A549 (cell line): ENCODE measurements around the gene IL17B. TPM values are rescaled to one million over a fixed set of nuclear protein-coding genes. Genes with fewer than 3 reads are reported as not detected.

Source experiments
- ATAC-seq, 2 experiments: fragments of 200-7000 bp in 1 of 2; fragments of >200 bp in 1 of 2; cut with Nextera tagmentation in 1 of 2; cut with Tn5 transposase in 1 of 2; 3 replicates each; pipeline versions ENCODE4 v1.8.0 to v1.9.1; 2018 to 2020; ENCODE audit warnings: mild to moderate bottlenecking in 1 of 2, moderate library complexity in 1 of 2
- CTCF ChIA-PET: fragments of 300-600 bp; sonication (Branson Sonifier 250); formaldehyde crosslinking; extraction: SDS; loops from one replicate; lab custom pipeline; 2021; ENCODE audit warnings: antibody characterized with exemption, inconsistent platforms; lab: Yijun Ruan, JAX
- POLR2A ChIA-PET: fragments of 350-600 bp; formaldehyde crosslinking; extraction: SDS; loops from one replicate; lab custom pipeline; 2021; ENCODE audit warnings: antibody characterized with exemption, inconsistent platforms; lab: Yijun Ruan, JAX
- DNase-seq, 2 experiments: peaks; one replicate each; pipeline versions ENCODE4 v3.0.0 to v3.0.0-alpha.2; 2011 to 2016; ENCODE audit warnings: low read depth in 1 of 2, low spot score in 1 of 2
- FAIRE-seq: peaks from 2 replicates; lab custom pipeline; 2011; peaks lifted over from hg19 to GRCh38; lab: Jason Lieb, UNC
- H3K27ac ChIP-seq, 2 experiments: fragments of >200 bp; sonication (Bioruptor Twin); formaldehyde crosslinking; 3 replicates each; pipeline ENCODE4 v1.5.1; 2016 to 2017
- H3K4me1 ChIP-seq: fragments of >200 bp; sonication (Bioruptor Twin); formaldehyde crosslinking; 3 replicates; pipeline ENCODE4 v1.6.1; 2016
- H3K4me2 ChIP-seq: fragments of >200 bp; sonication (Bioruptor Twin); formaldehyde crosslinking; 3 replicates; pipeline ENCODE4 v1.6.1; 2016
- H3K4me3 ChIP-seq: fragments of >200 bp; sonication (Bioruptor Twin); formaldehyde crosslinking; 3 replicates; pipeline ENCODE4 v1.5.1; 2016
- H3K9me3 ChIP-seq: fragments of >200 bp; sonication (Bioruptor Twin); formaldehyde crosslinking; 3 replicates; pipeline ENCODE4 v1.6.1; 2016
- CBX8 ChIP-seq: fragments of 200-600 bp; sonication (generic); IDR thresholded peaks from 2 replicates; pipeline ENCODE4 v1.6.1; 2016
- CEBPB ChIP-seq, 2 experiments: fragments of >200 bp in 1 of 2; sonication (Bioruptor Twin) in 1 of 2; formaldehyde crosslinking in 1 of 2; IDR thresholded peaks; 2 replicates each; pipeline ENCODE4 v1.6.1; 2012 to 2016
- CHD4 ChIP-seq: fragments of 200-600 bp; sonication (generic); IDR thresholded peaks from 2 replicates; pipeline ENCODE4 v1.6.1; 2016; ENCODE audit warnings: antibody characterized with exemption, mild to moderate bottlenecking, borderline replicate concordance
- EHMT2 ChIP-seq: fragments of 200-600 bp; sonication (generic); IDR thresholded peaks from 2 replicates; pipeline ENCODE4 v1.6.1; 2016; ENCODE audit warnings: antibody characterized with exemption, low read depth, mild to moderate bottlenecking, moderate library complexity
- EP300 ChIP-seq, 2 experiments: fragments of >200 bp; sonication (Bioruptor Twin); formaldehyde crosslinking; IDR thresholded peaks; 2 replicates in 1 of 2; 3 replicates in 1 of 2; pipeline ENCODE4 v1.6.1; 2016 to 2017
- ESRRA ChIP-seq: fragments of 150-350 bp; IDR thresholded peaks from 2 replicates; pipeline ENCODE4 v1.6.1; 2014; ENCODE audit warnings: mild to moderate bottlenecking, low read length, borderline replicate concordance
- JUN ChIP-seq, 2 experiments: fragments of >200 bp; sonication (Bioruptor Twin); formaldehyde crosslinking; IDR thresholded peaks; 2 replicates in 1 of 2; 3 replicates in 1 of 2; pipeline ENCODE4 v1.6.1; 2016 to 2017
- JUNB ChIP-seq: fragments of >200 bp; sonication (Bioruptor Twin); formaldehyde crosslinking; IDR thresholded peaks from 2 replicates; pipeline ENCODE4 v1.6.1; 2016
- KDM1A ChIP-seq: fragments of 200-600 bp; sonication (generic); IDR thresholded peaks from 2 replicates; pipeline ENCODE4 v1.6.1; 2016; ENCODE audit warnings: low read depth, mild to moderate bottlenecking
- MAFK ChIP-seq: fragments of 450-650 bp; IDR thresholded peaks from 2 replicates; pipeline ENCODE4 v1.6.1; 2014; ENCODE audit not compliant: partially characterized antibody
- NFE2L2 ChIP-seq: fragments of 150-350 bp; conservative IDR thresholded peaks from 2 replicates; pipeline ENCODE4 v1.6.1; 2014; ENCODE audit warnings: low read length
- NR3C1 ChIP-seq: fragments of >200 bp; sonication (Bioruptor Twin); formaldehyde crosslinking; IDR thresholded peaks from 3 replicates; pipeline ENCODE4 v1.6.1; 2017
- SMC3 ChIP-seq: fragments of >200 bp; sonication (Bioruptor Twin); formaldehyde crosslinking; IDR thresholded peaks from 3 replicates; pipeline ENCODE4 v1.6.1; 2018; ENCODE audit warnings: inconsistent platforms
- ZC3H11A ChIP-seq: fragments of 450-650 bp; IDR thresholded peaks from 2 replicates; pipeline ENCODE4 v1.6.1; 2014; ENCODE audit warnings: antibody characterized with exemption, mild to moderate bottlenecking
- ZNF302 ChIP-seq: fragments of 250-450 bp; sonication (Bioruptor Pico); IDR thresholded peaks from 2 replicates; pipeline ENCODE4 v1.9.0; 2021; ENCODE audit warnings: inconsistent platforms, mild to moderate bottlenecking, moderate library complexity
- ZSCAN20 ChIP-seq: fragments of 250-450 bp; sonication (Bioruptor Pico); IDR thresholded peaks from 2 replicates; pipeline ENCODE4 v1.8.0; 2022; ENCODE audit warnings: mild to moderate bottlenecking, moderate library complexity
- WGBS: methylation state at CpG from one replicate; pipeline ENCODE4 v1.1.6; 2017; ENCODE audit errors: missing lambda C conversion rate; 5-methylcytosine and 5-hydroxymethylcytosine counted together
- polyA plus RNA-seq, 4 experiments: library from polyadenylated mRNA; depleted of rRNA in 3 of 4; stranded (reverse); fragments of >200 nt; fragmentation: RNase III in 1 of 4; extraction: RNeasy Plus Mini Kit Qiagen cat#74134 plus additional on column Dnase treatment in 1 of 4; gene quantifications; 2 replicates in 3 of 4; 3 replicates in 1 of 4; pipeline ENCODE4 v1.2.3, GENCODE V29; 2011 to 2017
- TF ChIP-seq, protein P1 (sequence below): fragments of 250-450 bp; sonication (Bioruptor Pico); IDR thresholded peaks from 2 replicates; pipeline ENCODE4 v1.5.0; 2020; ENCODE audit warnings: low read depth, mild to moderate bottlenecking, moderate library complexity
- TF ChIP-seq, protein P2 (sequence below): fragments of >200 bp; sonication (Bioruptor Twin); formaldehyde crosslinking; IDR thresholded peaks from 3 replicates; pipeline ENCODE4 v1.6.1; 2016
- TF ChIP-seq, protein P3 (sequence below): fragments of 150-350 bp; IDR thresholded peaks from 2 replicates; pipeline ENCODE4 v1.6.1; 2014; ENCODE audit warnings: low read depth, mild to moderate bottlenecking, low read length

Gene IL17B
- polyA plus RNA-seq, 2 of the 4 experiments (the other 2 are of a cell fraction): 0.23 TPM; not detected in 1

DNA sequence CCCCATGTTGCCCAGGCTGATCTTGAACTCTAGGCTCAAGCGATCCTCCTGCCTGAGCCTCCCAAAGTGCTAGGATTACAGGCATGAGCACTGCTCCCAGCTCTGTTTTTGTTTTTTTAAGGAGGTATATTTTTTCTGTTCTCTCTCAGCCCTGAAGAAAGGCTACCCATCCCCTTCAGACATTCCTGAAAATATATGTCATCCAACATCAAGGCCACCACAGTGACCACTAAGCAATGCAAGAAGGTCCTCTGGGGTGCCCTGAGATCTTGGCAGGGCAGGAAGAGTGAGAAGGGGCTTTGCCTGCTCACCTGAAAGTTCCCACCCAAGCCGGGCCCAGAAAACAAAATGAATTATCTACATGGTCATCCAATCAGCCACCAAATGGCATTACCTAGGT, 47.8 kb upstream of the IL17B start:
- Histone ChIP-seq H3K9me3 (no peaks in the 10 kb centered on the region), H3K27ac (0 out of 6 replicates have a peak overlapping the region, but pooled peaks of 1 of the 2 experiments have one; percentile 10), H3K4me3 (no peak overlapping the region), H3K4me1 (peaks cover 23% of the 10 kb centered on the region), H3K4me2 (no peak overlapping the region)
- 97% methylated on average over 2 of the region's 2 CpGs for WGBS
- ChIA-PET POLR2A (no interaction called here), CTCF (interaction anchor here (1.4 to 52.1 kb wide), 2 partner anchors 13 to 53 kb away, joined by 3 to 1709 read pairs; partner anchors contain the start of genes IL17B and PCYOX1L)
- no peak for DNase-seq
- TF ChIP-seq KDM1A (no peak), ZSCAN20 (CRISPR knock-in tag) (no peak), NR3C1 (no peak), JUNB (no peak), CBX8 (no peak), CHD4 (no peak), EP300 (IDR thresholded peaks at IDR 0.05) (no peak), JUN (IDR thresholded peaks at IDR 0.05) (no peak), NFE2L2 (no peak), SMC3 (no peak)
- TF ChIP-seq, protein P1, sequence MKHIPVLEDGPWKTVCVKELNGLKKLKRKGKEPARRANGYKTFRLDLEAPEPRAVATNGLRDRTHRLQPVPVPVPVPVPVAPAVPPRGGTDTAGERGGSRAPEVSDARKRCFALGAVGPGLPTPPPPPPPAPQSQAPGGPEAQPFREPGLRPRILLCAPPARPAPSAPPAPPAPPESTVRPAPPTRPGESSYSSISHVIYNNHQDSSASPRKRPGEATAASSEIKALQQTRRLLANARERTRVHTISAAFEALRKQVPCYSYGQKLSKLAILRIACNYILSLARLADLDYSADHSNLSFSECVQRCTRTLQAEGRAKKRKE: no peak
- TF ChIP-seq, protein P2, sequence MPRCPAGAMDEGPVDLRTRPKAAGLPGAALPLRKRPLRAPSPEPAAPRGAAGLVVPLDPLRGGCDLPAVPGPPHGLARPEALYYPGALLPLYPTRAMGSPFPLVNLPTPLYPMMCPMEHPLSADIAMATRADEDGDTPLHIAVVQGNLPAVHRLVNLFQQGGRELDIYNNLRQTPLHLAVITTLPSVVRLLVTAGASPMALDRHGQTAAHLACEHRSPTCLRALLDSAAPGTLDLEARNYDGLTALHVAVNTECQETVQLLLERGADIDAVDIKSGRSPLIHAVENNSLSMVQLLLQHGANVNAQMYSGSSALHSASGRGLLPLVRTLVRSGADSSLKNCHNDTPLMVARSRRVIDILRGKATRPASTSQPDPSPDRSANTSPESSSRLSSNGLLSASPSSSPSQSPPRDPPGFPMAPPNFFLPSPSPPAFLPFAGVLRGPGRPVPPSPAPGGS: no peak
- TF ChIP-seq, protein P3, sequence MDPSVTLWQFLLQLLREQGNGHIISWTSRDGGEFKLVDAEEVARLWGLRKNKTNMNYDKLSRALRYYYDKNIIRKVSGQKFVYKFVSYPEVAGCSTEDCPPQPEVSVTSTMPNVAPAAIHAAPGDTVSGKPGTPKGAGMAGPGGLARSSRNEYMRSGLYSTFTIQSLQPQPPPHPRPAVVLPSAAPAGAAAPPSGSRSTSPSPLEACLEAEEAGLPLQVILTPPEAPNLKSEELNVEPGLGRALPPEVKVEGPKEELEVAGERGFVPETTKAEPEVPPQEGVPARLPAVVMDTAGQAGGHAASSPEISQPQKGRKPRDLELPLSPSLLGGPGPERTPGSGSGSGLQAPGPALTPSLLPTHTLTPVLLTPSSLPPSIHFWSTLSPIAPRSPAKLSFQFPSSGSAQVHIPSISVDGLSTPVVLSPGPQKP: no peak
- TF ChIP-seq, all 56 proteins: peak for 0
- ATAC-seq (no peak), FAIRE-seq (no peak)

DNA sequence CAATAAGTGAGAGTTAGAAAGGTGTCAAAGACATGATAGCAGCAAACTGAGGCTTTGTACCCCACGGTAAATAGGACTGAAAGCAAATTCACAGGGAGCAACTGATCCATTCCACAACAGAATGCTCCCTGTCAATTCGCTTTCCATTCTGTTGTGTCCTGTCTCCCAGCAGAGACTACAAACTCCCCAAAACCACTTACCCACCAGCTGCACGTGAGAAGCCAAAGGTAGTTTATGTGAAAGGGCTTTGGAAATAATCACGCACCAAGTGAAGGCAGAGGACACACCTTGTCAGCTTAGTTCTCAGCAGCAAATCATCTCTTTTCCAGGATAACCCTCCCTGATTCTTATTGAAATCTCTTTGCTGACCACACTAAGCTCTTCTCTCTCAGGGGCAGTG, 46.6 kb upstream of the IL17B start:
- Histone ChIP-seq H3K9me3 (no peaks in the 10 kb centered on the region), H3K27ac (no peak overlapping the region), H3K4me1 (peaks cover 20% of the 10 kb centered on the region), H3K4me2 (no peak overlapping the region), H3K4me3 (no peak overlapping the region)
- FAIRE-seq: no peak
- 78% methylated on average over 4 of the region's 4 CpGs for WGBS
- ATAC-seq: no peak
- ChIA-PET CTCF (interaction anchor here (0.8 to 52.1 kb wide), 4 partner anchors 9 to 51 kb away, joined by 3 to 1709 read pairs (median 12); partner anchors contain the start of genes IL17B and PCYOX1L), POLR2A (no interaction called here)
- DNase-seq: no peak
- no peak for TF ChIP-seq EHMT2
- no peak for TF ChIP-seq MAFK
- no peak for TF ChIP-seq ESRRA
- no peak for TF ChIP-seq CHD4
- no peak for TF ChIP-seq JUN (IDR thresholded peaks at IDR 0.05)
- no peak for TF ChIP-seq SMC3
- TF ChIP-seq ZNF302 (CRISPR knock-in tag): no peak
- no peak for TF ChIP-seq CEBPB (IDR thresholded peaks at IDR 0.05)
- TF ChIP-seq, protein P2: no peak
- no peak for TF ChIP-seq ZC3H11A
